GM10847 (cell line): ENCODE measurements around the gene SMIM20.

Experiments
- POLR2A ChIP-seq: IDR thresholded peaks from 2 replicates; pipeline ENCODE4 v1.6.1; 2011; ENCODE audit not compliant: insufficient read length; ENCODE audit errors: extremely low read depth

Gene SMIM20

DNA sequence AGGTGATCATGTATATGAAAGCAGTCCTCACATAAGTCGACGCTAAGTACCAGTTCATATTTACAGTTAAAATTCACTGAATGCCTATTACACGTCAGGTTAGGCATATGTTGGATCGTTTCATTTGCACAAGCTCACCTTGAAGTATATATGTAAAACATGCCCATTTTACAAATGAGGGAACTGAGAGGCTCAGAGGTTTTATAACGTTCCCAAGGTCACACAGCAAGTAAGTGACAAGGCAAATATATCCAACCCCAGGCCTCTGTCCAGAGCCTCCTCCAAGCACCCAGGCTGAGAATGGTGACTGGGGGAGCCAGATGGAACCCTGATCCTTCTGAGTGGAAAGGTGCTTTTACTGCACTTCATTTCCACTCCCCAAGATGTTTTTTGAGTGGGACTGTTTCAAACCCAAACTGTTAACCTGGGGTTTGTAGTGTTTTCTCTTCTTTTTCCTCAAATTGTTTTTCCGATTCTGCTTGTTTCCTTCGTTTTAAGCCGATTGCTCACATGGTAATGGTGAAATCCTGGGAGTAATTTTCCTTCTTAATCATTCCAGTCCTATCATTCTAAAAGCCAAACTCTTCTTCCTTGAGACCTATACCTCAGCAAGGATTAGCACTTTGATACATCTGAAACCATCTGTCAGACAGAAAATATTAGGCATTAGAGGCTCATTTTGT, 791 bp downstream of the SMIM20 start:
- TF ChIP-seq POLR2A: no peak

DNA sequence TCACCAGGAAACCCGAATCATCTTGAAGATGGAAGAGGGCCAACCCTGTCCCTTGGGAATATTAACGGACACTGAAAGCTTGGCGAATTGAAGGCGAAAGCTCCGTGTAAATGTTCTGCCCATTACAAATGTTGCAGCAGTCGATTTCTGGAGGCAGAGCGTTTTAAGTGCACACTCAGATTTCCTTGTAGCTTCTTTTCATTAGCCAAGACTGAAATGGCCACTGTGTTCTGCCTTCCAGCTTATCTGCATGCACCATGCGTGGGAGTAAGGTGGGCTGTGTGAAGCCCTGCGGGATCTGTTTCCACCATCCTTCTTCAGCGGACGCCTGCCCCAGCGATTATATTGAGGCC, 1.3 kb downstream of the SMIM20 start:
- no peak for TF ChIP-seq POLR2A

DNA sequence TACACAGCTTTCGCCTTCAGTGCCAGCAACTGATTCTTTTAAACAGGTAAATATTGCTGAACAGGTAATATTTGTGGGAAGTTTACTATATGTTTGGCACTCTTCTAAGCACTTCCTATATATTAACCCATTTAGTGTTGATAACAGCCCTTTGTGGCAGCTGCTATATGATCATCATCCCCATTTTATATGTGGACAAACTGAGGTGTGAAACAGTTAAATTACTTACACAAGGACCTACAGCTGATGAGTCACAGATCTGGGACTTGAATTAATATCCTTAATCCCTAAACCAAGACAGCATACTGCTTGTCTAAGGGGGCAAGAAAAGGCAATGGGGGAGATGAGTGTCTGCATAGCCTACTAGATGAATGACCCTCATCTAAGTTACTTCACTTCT, 2.9 kb downstream of the SMIM20 start:
- no peak for TF ChIP-seq POLR2A

DNA sequence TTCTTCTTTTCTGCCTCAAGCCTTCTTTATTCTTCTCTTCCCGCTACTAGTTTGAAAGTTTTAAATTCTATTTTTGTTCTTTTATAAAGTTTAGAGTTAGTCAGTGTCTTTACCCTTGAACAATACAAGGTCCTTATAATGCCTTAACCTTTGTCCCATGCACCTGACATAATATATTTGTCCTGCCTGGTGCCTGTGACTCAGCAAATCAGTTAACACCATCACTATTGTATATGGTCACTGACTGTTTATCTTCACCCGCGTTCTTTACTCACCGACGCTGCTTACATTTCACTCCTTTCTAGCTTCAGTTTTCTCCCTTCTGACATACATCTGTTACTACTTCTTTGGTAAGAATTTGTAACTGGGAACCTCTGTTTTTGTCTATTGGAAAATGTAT, 5.7 kb downstream of the SMIM20 start:
- TF ChIP-seq POLR2A: no peak

DNA sequence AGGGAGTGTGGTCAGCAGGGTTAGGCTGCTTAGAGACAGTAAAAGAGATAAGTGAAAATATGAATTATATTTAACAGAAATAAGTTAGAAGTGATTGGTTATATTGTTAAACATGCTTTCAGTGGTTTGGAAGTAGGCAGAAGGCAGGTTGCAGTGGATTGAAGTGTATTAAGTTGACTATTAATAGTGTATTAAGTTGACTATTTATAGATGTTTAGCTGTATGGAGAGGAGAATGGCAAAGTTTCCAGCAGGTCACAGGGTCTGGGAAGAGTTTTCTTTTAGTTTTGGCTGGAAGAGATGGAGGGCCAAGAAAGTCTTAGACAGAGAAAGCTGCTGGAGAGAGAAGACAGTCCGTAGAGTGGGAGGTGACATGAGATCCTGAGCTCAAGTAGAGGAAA, 7.9 kb downstream of the SMIM20 start:
- no peak for TF ChIP-seq POLR2A

DNA sequence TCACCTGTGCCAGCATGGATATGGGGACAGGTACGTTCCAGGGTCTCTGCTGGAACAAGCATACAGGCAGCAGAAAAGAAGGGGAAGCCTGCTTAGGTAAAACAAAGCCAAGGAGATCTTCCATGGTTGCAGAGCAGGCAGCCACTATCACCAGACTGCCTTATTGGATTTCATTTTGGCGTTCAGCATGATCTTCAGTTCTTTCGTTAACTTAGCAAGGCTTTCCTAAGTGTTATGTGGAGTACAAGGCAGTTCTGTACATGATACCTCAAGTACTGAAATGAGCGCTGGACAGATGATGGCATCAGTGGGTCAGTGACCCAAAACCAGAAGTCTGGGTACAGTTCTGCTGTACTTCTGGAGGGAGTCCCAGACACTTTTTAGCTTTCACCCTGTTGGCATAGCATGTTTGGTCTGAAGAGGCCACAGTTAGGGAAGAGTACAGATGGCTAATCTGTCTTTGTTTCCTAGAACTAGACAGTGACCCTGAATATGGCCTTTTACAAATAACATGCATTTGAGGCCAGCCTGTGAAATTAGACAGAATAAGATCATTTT, 8.9 kb downstream of the SMIM20 start:
- no peak for TF ChIP-seq POLR2A

DNA sequence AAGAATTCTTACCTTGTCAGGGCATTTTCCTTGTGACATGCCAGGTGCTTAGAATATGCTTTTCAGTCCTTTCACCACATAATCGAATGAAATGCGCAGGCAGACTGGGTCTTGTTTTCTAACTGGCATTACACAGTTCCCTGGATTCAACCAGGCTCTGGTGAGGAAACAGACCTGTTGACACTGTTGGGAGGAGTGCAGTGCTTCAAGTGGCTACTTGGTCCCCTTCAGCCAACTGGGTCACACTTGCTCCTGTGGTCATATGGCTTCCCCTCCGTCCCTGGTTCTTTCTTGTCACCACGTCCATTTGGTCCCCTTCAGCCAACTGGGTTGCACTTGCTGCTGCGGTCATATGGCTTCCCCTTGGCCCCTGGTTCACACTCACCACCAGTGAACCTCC, 9.7 kb downstream of the SMIM20 start:
- no peak for TF ChIP-seq POLR2A

DNA sequence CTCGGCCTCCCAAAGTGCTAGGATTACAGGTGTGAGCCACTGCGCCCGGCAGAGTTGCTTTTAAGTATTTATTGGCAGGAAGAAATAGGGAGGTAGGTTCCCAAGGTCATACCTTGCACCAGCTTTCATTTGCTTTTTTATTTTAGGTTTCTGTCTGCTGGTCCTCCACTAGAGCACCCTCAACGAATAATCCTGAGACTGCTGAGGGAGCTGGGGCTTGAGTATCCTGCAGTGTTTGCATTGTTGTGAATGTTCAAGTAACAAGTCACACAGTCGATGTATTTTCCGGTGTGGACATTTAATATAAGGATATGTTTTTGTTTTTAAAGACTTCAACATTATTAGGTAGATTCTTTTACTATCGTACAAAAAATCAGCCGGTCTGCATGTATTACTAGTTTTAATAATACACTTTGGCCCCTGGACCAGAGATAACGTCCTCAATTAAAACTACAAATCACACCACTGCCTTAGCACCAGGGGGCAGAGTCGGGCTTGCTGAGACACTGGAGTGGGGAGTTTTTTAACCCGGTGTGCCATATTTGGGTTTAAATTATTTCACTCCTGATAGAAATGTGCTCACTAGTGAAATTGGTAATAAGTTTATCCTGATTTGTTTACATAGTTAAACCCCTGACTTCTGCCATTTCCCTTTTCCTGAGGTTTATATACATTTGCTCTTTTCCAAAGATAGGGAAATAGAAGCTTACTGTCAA, 11.6 kb downstream of the SMIM20 start:
- TF ChIP-seq POLR2A: no peak

DNA sequence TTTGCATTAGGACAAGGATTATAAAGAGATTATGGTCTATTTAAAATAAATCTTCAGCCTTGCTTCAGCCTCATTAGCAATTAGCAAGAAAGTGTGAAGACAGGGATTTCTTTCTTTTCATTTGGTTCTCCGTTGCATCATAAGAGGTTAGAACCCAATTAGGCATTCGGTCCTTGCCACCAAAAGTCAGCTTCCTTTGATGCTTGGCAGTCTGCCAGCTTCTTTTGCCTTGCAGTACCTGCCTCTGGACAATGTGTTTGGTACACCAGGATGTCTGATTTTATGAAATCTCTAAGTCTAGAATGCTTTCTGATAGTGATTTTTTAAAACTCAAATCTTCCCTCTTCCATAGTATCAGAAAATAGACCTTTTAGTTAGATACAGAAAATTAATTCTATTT, 12.4 kb downstream of the SMIM20 start:
- no peak for TF ChIP-seq POLR2A

DNA sequence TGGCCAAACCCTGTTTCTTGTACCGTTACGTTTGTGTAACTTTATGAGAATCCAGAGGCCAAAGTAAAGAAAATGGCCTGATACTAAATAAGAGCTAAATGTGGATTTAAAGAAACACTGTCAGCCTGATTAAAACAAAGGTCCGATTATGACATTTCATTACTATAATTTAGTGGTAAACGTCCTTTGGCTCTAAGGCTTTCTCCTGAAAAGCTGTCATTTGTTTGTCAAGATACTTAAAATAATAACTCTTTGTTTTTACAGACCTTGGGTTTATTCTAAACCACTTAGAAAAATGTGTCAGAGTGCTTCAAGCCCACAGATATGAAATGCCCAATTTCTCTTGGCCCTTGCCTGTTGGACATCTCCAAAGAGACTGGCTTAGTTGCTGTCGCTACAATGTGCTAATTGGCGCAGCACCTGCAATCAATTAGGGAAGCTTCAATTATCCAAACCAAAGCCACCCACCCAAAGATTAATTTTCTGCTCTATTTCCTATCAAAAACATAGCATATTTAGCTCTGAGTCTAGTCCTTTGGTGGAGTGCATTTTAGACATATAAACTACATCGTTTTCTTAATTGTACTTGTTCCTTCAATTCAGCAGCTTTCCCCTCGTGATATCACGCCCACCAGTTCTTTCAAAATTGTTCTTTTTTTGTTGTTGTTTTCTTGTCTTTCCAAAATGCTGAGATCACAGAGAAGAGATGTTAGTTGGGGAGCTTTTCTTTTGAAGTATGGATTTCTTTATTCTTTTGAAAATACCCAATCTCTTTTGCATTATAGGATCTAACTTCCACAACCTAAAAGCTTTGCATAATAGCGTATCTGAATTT, 13.6 kb downstream of the SMIM20 start:
- no peak for TF ChIP-seq POLR2A

DNA sequence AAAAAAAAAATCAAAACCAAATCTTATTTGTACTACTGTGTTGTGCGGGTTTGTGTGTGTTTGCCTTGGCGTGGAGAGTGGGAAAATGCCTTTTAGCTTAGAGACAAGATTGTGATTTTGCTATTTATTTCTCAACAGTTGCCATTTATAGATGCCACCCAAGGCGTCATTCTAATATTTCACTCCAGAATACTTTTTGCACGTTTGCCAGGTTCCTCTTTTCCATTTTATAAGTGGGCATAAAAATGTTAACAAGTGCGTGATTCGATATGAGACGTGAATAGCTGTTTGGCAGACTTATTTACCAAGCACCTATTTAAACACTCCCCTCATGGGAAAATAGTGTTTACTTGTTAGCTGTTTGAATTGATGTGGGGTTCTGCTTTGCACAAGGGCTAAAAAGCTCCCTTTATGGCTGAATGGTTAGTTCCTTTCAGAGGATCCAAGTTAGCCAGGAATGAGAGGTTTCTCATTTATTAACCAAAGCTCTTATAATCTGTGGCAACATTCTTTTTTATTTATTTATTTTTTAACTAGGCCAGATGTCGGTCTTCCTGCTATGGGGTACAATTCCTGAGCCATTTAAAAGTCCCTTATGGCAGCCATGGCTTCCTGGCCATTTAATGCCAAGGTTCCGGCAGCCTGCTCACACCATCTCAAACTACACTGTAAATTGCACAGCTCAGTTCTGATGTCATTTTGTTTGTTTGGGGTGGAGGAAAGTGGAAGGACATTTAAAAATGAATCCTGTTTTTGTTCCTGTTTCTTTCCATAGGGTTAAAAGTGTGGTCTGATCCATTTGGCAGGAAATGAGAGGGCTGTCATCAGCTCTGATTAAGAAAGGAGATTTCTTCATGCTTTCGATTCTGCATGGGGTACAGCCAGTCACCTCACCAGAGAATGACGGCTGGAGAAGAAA, 14.6 kb downstream of the SMIM20 start:
- no peak for TF ChIP-seq POLR2A

DNA sequence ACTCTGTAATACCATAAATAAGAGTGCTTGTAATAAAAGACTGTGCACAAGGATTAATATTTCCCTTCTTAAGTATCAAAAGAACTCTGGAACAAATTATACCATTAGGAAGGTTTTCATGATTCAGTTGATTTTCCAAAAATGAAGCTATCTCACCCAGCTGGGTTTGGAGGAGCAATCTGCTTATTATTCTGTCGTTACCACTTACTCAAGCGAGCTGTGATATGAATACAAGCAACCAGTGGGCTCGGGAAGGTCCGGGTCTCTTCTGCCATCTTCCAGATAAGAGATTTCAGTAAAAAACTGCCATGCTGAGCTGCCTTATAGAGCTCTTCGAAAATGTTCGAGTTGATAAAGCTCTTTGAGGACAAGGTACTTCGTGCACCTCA, 15.3 kb downstream of the SMIM20 start:
- TF ChIP-seq POLR2A: no peak

DNA sequence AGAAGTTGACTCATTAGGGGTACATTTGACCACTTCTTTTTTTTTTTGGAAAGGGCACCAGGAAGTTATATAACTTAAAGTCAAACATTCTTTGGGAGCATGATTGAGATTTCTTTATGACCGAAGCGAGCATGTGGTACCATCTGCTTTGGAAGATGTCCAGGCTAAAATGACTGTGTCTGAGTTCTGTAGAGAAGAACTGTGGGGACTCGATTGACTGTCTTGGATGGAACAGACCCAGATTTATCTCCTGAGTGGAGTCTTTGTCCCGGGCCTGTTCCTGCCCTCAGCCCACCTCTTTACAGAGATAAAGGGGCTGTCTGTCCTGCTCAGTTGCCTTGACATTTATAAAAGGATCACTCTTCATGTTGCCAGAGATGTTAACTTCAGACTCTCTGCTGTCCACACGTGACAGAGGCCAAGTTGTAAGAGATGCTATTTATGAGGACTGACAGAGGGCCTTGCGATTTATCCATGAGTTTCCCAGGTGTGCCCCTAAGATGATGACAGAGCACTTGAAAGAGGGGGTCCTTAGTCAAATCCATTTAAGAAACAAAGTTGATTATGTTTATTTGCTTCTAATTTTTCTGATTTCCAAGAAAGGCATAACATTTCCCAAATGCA, 16.8 kb downstream of the SMIM20 start:
- TF ChIP-seq POLR2A: no peak

DNA sequence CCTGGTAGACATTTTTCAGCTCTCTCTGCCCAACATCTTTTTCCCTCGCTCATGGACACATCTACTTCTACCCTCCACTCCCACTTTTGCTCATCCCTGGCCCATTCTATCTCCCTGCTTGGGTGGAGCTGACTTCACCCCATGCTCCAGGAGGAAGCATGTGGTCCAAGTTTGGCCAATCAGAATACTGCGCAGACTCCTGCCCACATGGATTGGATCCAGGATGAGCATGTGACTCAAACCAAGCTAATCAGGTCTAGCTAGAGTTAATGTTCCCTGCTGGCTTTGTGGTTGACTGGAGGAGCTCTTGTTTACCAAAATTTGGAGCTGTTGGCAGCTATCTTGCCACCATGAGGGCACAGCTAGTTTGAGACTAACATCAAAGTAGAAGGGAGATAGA, 22.7 kb downstream of the SMIM20 start:
- no peak for TF ChIP-seq POLR2A
